Activated B cell treated with CpG ODN at 0.5 μM for 24 hours (primary cell): ENCODE measurements around the gene STEAP3. TPM values are rescaled to one million over a fixed set of nuclear protein-coding genes. Genes with fewer than 3 reads are reported as not detected.
"Not testable (repeated sequence)": the region's sequence is repeated elsewhere in the genome, so short reads cannot be mapped to it uniquely, and the experiment has no call there.

Experiments
- ATAC-seq: fragments of 200-7000 bp; cut with Tn5 transposase; one replicate; pipeline ENCODE4 v1.10.0; 2021; ENCODE audit warnings: low read depth, mild to moderate bottlenecking, moderate library complexity
- CTCF ChIA-PET: fragments of 350-600 bp; sonication (Branson Sonifier 250); formaldehyde crosslinking; loops from one replicate; lab custom pipeline; 2021; ENCODE audit warnings: antibody characterized with exemption; lab: Charles Lee
- POLR2A ChIA-PET: fragments of 350-600 bp; sonication (Branson Sonifier 250); formaldehyde crosslinking; loops from one replicate; lab custom pipeline; 2021; ENCODE audit warnings: antibody characterized with exemption; lab: Charles Lee
- DNase-seq: peaks from one replicate; pipeline ENCODE4 v3.0.0; 2022
- H3K27ac Mint-ChIP-seq: one replicate; pipeline ENCODE4 v1.8.0; 2020; ENCODE audit warnings: mixed read lengths
- H3K27me3 Mint-ChIP-seq: one replicate; pipeline ENCODE4 v1.8.0; 2021; ENCODE audit warnings: mixed read lengths
- H3K36me3 Mint-ChIP-seq: one replicate; pipeline ENCODE4 v1.8.0; 2021; ENCODE audit warnings: low read depth, mixed read lengths
- H3K4me1 Mint-ChIP-seq: one replicate; pipeline ENCODE4 v1.8.0; 2021; ENCODE audit warnings: mixed read lengths
- H3K4me3 Mint-ChIP-seq: one replicate; pipeline ENCODE4 v1.8.0; 2020; ENCODE audit warnings: mild to moderate bottlenecking, mixed read lengths
- H3K9me3 Mint-ChIP-seq: one replicate; pipeline ENCODE4 v1.8.0; 2020; ENCODE audit warnings: mixed read lengths
- intact Hi-C: fragments of 100-400 bp; cut with micrococcal nuclease; formaldehyde crosslinking; loops from one replicate; pipeline ENCODE4 v1.15.1; 2024
- total RNA-seq: library from RNA; stranded (reverse); gene quantifications from 2 replicates; pipeline ENCODE4 v1.2.3, GENCODE V29; 2022
- TF ChIP-seq, protein P1 (sequence below): fragments of 200-600 bp; IDR thresholded peaks from one replicate; pipeline ENCODE4 v1.8.0; 2022; ENCODE audit warnings: antibody characterized with exemption, mild to moderate bottlenecking

Gene STEAP3
- total RNA-seq, 1 donor from 2014 or later = 1.1 TPM

DNA sequence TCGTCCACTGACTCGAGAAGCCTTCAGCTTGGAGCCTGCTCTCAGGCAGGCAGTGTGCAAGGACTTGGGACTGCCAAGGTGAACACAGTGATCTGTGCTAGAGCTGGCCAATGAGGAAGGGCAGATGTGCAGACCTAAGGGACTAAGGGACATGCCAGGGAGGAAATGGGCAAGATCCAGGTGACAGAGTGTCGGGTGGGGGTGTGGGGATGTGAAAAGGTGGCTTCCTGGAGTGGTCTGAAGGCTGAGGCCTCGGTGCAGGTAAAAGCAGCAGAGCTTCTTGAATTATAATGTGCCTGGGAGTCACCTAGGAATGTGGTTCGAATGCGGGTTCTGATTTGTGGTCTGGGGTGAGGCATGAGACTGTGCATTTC is 42.0 kb downstream of the STEAP3 start:
- Mint-ChIP-seq H3K27ac (no peak overlapping the region), H3K4me1 (no peaks in the 10 kb centered on the region), H3K27me3 (peaks cover 2% of the 10 kb centered on the region), H3K9me3 (peaks cover 5% of the 10 kb centered on the region), H3K36me3 (no peaks in the 10 kb centered on the region), H3K4me3 (no peak overlapping the region)
- ChIA-PET CTCF (interaction anchor here (0.8 to 2.0 kb wide), 2 partner anchors 384 to 1219 kb away, joined by 3 to 16 read pairs; no protein-coding TSS in a partner anchor), POLR2A (no interaction called here)
- DNase-seq (no peak), ATAC-seq (no peak)
- intact Hi-C loops = loop anchor here (1.0 to 10.0 kb wide), 4 partner anchors 41 to 1221 kb away; no protein-coding TSS in a partner anchor
- TF ChIP-seq, protein P1, sequence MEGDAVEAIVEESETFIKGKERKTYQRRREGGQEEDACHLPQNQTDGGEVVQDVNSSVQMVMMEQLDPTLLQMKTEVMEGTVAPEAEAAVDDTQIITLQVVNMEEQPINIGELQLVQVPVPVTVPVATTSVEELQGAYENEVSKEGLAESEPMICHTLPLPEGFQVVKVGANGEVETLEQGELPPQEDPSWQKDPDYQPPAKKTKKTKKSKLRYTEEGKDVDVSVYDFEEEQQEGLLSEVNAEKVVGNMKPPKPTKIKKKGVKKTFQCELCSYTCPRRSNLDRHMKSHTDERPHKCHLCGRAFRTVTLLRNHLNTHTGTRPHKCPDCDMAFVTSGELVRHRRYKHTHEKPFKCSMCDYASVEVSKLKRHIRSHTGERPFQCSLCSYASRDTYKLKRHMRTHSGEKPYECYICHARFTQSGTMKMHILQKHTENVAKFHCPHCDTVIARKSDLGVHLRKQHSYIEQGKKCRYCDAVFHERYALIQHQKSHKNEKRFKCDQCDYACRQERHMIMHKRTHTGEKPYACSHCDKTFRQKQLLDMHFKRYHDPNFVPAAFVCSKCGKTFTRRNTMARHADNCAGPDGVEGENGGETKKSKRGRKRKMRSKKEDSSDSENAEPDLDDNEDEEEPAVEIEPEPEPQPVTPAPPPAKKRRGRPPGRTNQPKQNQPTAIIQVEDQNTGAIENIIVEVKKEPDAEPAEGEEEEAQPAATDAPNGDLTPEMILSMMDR = no peak

DNA sequence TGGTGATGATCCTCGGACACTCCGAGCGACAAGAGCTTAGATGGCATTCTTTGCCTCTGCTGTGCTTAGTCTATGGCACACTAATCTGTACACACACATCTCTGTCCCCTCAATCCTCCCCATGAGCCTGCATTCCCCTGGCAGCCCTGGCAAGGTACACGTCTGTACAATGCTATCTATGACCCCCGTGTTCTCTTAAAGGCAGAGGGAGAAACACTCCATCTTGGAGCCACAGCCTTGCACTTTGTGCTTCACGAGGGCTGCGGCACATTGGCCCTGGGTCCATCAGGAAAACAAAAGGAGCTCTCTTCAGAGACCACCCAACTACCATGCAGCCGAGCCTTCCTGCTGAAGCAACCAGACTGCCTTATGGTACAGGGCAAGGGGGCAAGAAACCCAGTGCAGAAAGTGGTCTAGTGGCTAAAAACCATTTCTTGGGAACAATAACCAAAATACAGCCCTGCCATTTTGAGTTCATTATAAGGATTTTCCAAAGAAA is 42.5 kb downstream of the STEAP3 start:
- ChIA-PET POLR2A (no interaction called here), CTCF (interaction anchor here (0.8 to 2.0 kb wide), 2 partner anchors 384 to 1219 kb away, joined by 3 to 16 read pairs; no protein-coding TSS in a partner anchor)
- TF ChIP-seq, protein P1 = no peak
- no peak overlapping the region for H3K27ac Mint-ChIP-seq
- no peak overlapping the region for H3K4me3 Mint-ChIP-seq
- peaks cover 6% of the 10 kb centered on the region for H3K9me3 Mint-ChIP-seq
- H3K36me3 Mint-ChIP-seq = no peaks in the 10 kb centered on the region
- intact Hi-C loops = loop anchor here (10.0 kb wide), 2 partner anchors 251 to 1221 kb away; no protein-coding TSS in a partner anchor
- H3K4me1 Mint-ChIP-seq = no peaks in the 10 kb centered on the region
- ATAC-seq = no peak
- no peak for DNase-seq
- peaks cover 2% of the 10 kb centered on the region for H3K27me3 Mint-ChIP-seq

DNA sequence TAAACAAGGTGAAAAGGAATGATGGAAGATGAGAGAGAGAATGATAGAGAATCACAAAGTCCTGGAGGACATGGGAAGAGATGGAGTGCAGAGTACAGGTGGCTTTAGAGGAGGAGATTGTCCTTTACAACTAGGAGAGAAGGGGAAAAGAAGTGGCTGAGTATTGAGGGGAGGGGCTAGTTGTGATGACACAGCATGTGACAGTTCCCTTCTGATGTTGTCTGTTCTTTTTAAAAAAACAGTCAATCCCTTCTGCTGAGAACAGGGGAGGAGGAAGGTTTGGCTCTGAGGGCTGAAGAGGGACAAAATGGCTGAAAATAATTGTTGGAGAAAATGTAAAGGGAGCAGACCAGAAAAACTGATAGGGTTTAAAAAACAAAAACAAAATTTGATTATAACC is 44.0 kb downstream of the STEAP3 start:
- ATAC-seq = no peak
- TF ChIP-seq, protein P1 = no peak
- H3K4me3 Mint-ChIP-seq = no peak overlapping the region
- intact Hi-C loops = loop anchor here (10.0 kb wide), 2 partner anchors 253 to 1223 kb away; no protein-coding TSS in a partner anchor
- ChIA-PET CTCF (no interaction called here), POLR2A (no interaction called here)
- H3K27me3 Mint-ChIP-seq = peaks cover 4% of the 10 kb centered on the region
- no peaks in the 10 kb centered on the region for H3K4me1 Mint-ChIP-seq
- no peak for DNase-seq
- H3K36me3 Mint-ChIP-seq = no peaks in the 10 kb centered on the region
- no peak overlapping the region for H3K27ac Mint-ChIP-seq
- peaks cover 9% of the 10 kb centered on the region for H3K9me3 Mint-ChIP-seq

DNA sequence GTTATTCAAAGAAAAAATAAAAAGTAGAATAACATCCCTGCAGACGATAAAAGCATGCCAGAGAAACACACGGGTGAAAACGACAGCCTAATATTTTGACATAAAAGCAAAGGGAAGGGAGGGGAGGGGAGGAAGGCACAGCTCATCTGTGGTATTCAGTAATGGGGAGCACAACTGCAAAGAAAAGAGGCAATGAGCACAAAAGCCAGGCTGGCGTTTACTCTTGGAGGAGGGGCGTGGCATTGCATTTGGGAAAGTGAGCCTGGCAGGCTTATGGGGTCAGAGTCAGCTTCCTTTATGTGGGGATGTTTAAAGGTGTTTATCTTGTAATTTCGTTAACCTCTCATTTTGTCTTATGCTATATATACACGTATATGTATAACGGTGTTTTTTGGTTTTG is 53.2 kb downstream of the STEAP3 start:
- Mint-ChIP-seq H3K9me3 (peaks cover 2% of the 10 kb centered on the region), H3K27me3 (peaks cover 4% of the 10 kb centered on the region), H3K36me3 (no peaks in the 10 kb centered on the region), H3K4me3 (no peak overlapping the region), H3K27ac (no peak overlapping the region), H3K4me1 (no peaks in the 10 kb centered on the region)
- CTCF ChIA-PET = no interaction called here
- no peak for ATAC-seq
- intact Hi-C loops = no loop called here
- DNase-seq = no peak
- POLR2A ChIA-PET = no interaction called here
- TF ChIP-seq, protein P1 = no peak

DNA sequence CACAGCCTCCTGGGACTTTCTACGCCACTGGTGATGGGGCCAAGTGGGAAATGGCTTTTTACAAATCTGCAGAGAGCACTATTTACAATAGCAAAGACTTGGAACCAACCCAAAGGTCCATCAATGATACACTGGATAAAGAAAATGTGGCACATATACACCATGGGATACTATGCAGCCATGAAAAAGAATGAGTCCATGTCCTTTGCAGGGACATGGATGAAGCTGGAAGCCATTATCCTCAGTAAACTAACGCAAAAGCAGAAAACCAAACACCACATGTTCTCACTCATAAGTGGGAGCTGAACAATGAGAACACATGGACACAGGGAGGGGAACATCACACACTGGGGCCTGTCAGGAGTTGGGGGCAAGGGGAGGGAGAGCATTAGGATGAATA is 54.8 kb downstream of the STEAP3 start:
- POLR2A ChIA-PET, DNase-seq, intact Hi-C loops, CTCF ChIA-PET, H3K4me3 Mint-ChIP-seq, H3K27ac Mint-ChIP-seq, H3K27me3 Mint-ChIP-seq, H3K4me1 Mint-ChIP-seq, H3K36me3 Mint-ChIP-seq, H3K9me3 Mint-ChIP-seq, ATAC-seq: not testable (repeated sequence)

DNA sequence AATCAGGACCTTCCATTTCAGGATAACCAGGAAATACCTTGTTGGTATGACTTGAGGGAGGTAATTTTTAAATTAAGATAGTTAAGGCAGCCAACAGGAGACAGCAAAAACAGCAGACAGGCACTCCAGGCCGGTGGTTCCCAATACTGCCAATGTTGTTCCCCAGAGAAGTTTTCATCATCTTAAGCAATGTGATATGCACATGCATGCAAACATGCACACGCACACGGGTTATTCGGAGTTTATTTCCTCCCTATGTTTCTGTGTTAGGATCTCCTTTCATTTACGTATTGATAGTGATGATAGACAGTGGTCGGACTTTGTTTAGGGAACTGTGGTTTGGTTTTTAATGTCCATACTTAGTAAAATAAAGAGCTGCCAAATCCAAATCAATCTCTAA is 55.3 kb downstream of the STEAP3 start:
- H3K4me1 Mint-ChIP-seq = no peaks in the 10 kb centered on the region
- intact Hi-C loops = no loop called here
- no peaks in the 10 kb centered on the region for H3K36me3 Mint-ChIP-seq
- TF ChIP-seq, protein P1 = no peak
- ChIA-PET POLR2A (no interaction called here), CTCF (no interaction called here)
- no peak overlapping the region for H3K4me3 Mint-ChIP-seq
- H3K27ac Mint-ChIP-seq = no peak overlapping the region
- DNase-seq (no peak), ATAC-seq (no peak)
- peaks cover 2% of the 10 kb centered on the region for H3K27me3 Mint-ChIP-seq
- no peaks in the 10 kb centered on the region for H3K9me3 Mint-ChIP-seq
